HepG2 (cell line): ENCODE data around the gene DNAJA1. TPM values are rescaled to one million over a fixed set of nuclear protein-coding genes. Genes with fewer than 3 reads are reported as not detected.

ENCODE experiments used
- KLF11 ChIP-seq: IDR thresholded peaks from 2 replicates; pipeline ENCODE4 v1.6.1; 2016; ENCODE audit warnings: missing compliant biosample characterization
- MYC ChIP-seq: sonication (generic); formaldehyde crosslinking; IDR thresholded peaks from 2 replicates; pipeline ENCODE4 v1.9.0; 2021; ENCODE audit warnings: missing genetic modification reagents, borderline replicate concordance
- TERF1 ChIP-seq: sonication (generic); formaldehyde crosslinking; IDR thresholded peaks from 2 replicates; pipeline ENCODE4 v1.8.0; 2022; ENCODE audit warnings: mild to moderate bottlenecking, missing genetic modification reagents, moderate library complexity
- THRA ChIP-seq: sonication (generic); formaldehyde crosslinking; IDR thresholded peaks from 2 replicates; pipeline ENCODE4 v1.4.0; 2020; ENCODE audit warnings: missing genetic modification reagents, borderline replicate concordance
- ZBTB40 ChIP-seq, 2 experiments: fragments of 450-650 bp in 1 of 2; sonication (generic) in 1 of 2; formaldehyde crosslinking in 1 of 2; IDR thresholded peaks; 2 replicates each; pipeline versions ENCODE4 v1.6.1 to v1.8.0; 2016 to 2022; ENCODE audit warnings: antibody characterized with exemption in 1 of 2, mild to moderate bottlenecking in 1 of 2, missing genetic modification reagents in 1 of 2
- ZFP91 ChIP-seq: sonication (generic); formaldehyde crosslinking; IDR thresholded peaks from 2 replicates; pipeline ENCODE4 v1.9.0; 2022; ENCODE audit warnings: missing genetic modification reagents, mild to moderate bottlenecking, borderline replicate concordance
- ZNF18 ChIP-seq: sonication (generic); formaldehyde crosslinking; IDR thresholded peaks from 2 replicates; pipeline ENCODE4 v1.8.0; 2022; ENCODE audit warnings: mild to moderate bottlenecking, missing genetic modification reagents; ENCODE audit not compliant: insufficient replicate concordance
- ZNF652 ChIP-seq: IDR thresholded peaks from 2 replicates; pipeline ENCODE4 v1.6.1; 2016; ENCODE audit warnings: low read depth, borderline replicate concordance
- ZNF772 ChIP-seq: sonication (generic); formaldehyde crosslinking; IDR thresholded peaks from 2 replicates; pipeline ENCODE4 v1.5.0; 2020; ENCODE audit warnings: mild to moderate bottlenecking, missing genetic modification reagents
- ZNF790 ChIP-seq: sonication (generic); formaldehyde crosslinking; IDR thresholded peaks from 2 replicates; pipeline ENCODE4 v1.8.0; 2022; ENCODE audit warnings: missing genetic modification reagents, mild to moderate bottlenecking, borderline replicate concordance
- ZNF816 ChIP-seq: sonication (generic); formaldehyde crosslinking; IDR thresholded peaks from 2 replicates; pipeline ENCODE4 v1.8.0; 2022; ENCODE audit warnings: missing genetic modification reagents, mild to moderate bottlenecking, borderline replicate concordance
- ZSCAN12 ChIP-seq: sonication (generic); formaldehyde crosslinking; IDR thresholded peaks from 2 replicates; pipeline ENCODE4 v1.9.0; 2021; ENCODE audit warnings: mild to moderate bottlenecking, missing genetic modification reagents
- polyA plus RNA-seq, 8 experiments: library from polyadenylated mRNA; depleted of rRNA in 3 of 8; stranded (reverse) in 7 of 8; unstranded in 1 of 8; fragments of >200 nt; fragmentation: Illumina TruSeq in 4 of 8; extraction: Trizol in 4 of 8; gene quantifications; 2 replicates each; pipeline versions ENCODE4 v1.2.1 to v1.2.3, GENCODE V29; 2011 to 2016; ENCODE audit warnings: low read depth in 4 of 8, missing spikeins in 1 of 8, mixed read lengths in 1 of 8; ENCODE audit not compliant: insufficient read depth in 1 of 8
- total RNA-seq, 5 experiments: library from RNA; depleted of rRNA; stranded (reverse); fragments of >200 nt; fragmentation: Illumina TruSeq; extraction: Trizol; gene quantifications; 2 replicates each; pipeline ENCODE4 v1.2.3, GENCODE V29; 2016; ENCODE audit warnings: low read depth in 1 of 5

Gene DNAJA1
- total and polyA plus RNA-seq, 2 of the 13 experiments (the other 11 are each of a cell fraction or from before 2014, with no cell fraction given), result 95.9 to 306 TPM

- TF ChIP-seq ZNF18 (CRISPR knock-in tag) (peak; percentile 52), TERF1 (0 out of 2 replicates have a peak, but pooled peaks have one; percentile 47), MYC (peak; percentile 83; the same call in 1 of the 2 replicates), ZFP91 (CRISPR knock-in tag) (peak; percentile 91; the same call in 1 of the 2 replicates), ZNF790 (CRISPR knock-in tag) (no peak), THRA (0 out of 2 replicates have a peak, but pooled peaks have one; percentile 60), KLF11 (CRISPR knock-in tag) (peak; percentile 73), ZNF772 (CRISPR knock-in tag) (peak; percentile 65; the same call in 1 of the 2 replicates), ZSCAN12 (CRISPR knock-in tag) (peak; percentile 23; the same call in 1 of the 2 replicates), ZNF652 (CRISPR knock-in tag) (no peak), ZNF816 (peak; percentile 71; the same call in 1 of the 2 replicates), ZBTB40 (IDR thresholded peaks at IDR 0.05) (no peak), ZBTB40 (CRISPR knock-in tag; IDR thresholded peaks at IDR 0.05) (peak; percentile 51)
Observed at GRCh38 chr9:33024966-33025571, at the start of gene DNAJA1 (continued).
